Skeletal muscle tissue (tissue), 4 donors: Measurements from ENCODE around the gene ASCC3. TPM values are rescaled to one million over a fixed set of nuclear protein-coding genes. Genes with fewer than 3 reads are reported as not detected.
A peak's percentile ranks its signal among the peaks of the same experiment; 100 is the strongest.

Source experiments
- H3K27ac ChIP-seq: one replicate; pipeline ENCODE4 v1.7.0; 2013; ENCODE audit warnings: mild to moderate bottlenecking, low read depth, low read length, inconsistent platforms
- H3K27me3 ChIP-seq, 3 donors: one replicate each; pipeline ENCODE4 v1.7.0; 2013; ENCODE audit warnings: low read length in 3 of 3; ENCODE audit not compliant: control insufficient read depth in 3 of 3, insufficient read depth in 3 of 3
- H3K36me3 ChIP-seq, 3 donors: one replicate each; pipeline ENCODE4 v1.7.0; 2013; ENCODE audit warnings: low read length in 3 of 3; ENCODE audit not compliant: control insufficient read depth in 3 of 3, insufficient read depth in 3 of 3
- H3K4me1 ChIP-seq, 3 donors: one replicate each; pipeline ENCODE4 v1.7.0; 2013; ENCODE audit warnings: low read length in 3 of 3, mild to moderate bottlenecking in 3 of 3; ENCODE audit not compliant: control insufficient read depth in 3 of 3, insufficient read depth in 3 of 3
- H3K4me3 ChIP-seq, 3 donors: one replicate each; pipeline ENCODE4 v1.7.0; 2013; ENCODE audit warnings: low read length in 3 of 3
- H3K9ac ChIP-seq, 3 donors: one replicate each; pipeline ENCODE4 v1.7.0; 2013; ENCODE audit warnings: low read length in 3 of 3, mild to moderate bottlenecking in 3 of 3, moderate library complexity in 2 of 3, low read depth in 1 of 3
- H3K9me3 ChIP-seq, 3 donors: one replicate each; pipeline ENCODE4 v1.7.0; 2013; ENCODE audit warnings: low read length in 3 of 3; ENCODE audit not compliant: control insufficient read depth in 3 of 3
- total RNA-seq: library from RNA; depleted of rRNA; stranded (reverse); fragments of >200 nt; gene quantifications from one replicate; pipeline ENCODE4 v1.2.3, GENCODE V29; 2014
- donor health status: Osteomylitis.

The ASCC3 gene
- 21.4 TPM for total RNA-seq

DNA sequence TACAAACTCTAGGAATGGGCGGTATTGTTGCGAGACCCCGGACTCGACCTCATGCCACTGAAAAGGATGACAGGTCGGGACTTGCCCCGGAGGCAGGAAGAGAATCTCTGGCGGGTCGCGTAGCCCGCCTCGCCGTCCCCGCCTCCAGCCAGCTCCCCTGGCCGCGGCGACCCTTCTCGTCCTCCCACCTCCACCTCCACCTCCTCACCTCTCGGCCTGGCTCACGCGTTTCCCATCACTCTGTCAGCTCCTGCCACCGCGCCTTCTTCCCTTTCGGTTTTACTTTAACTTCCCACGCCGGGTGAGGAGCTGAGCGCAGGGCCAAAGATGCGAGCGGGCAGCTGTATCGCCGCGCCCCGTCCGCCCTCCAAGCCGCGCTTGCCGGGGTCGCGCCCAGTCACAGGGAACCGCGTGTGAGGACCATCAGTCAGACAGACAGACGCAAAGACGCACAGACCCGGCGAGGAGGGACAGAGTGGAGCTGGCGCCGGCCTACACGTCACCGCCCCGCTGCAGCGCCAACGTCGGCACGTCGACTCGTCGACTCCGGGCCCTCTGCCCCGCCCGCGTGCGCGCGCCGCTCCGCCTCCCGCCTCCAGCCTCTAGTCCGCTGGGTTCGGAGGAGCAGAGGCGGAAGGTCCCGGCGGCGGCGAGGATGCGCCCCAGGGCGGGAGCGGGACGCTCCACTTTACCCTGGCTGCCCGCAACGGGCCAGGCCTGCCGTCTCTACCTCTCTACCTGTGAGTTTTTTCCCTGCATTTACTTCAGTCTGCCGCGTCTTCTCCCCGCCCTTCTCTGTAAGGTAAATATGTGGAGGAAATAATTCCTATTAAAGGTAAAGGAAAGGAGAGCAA, at the start of gene ASCC3:
Gene ASCC3, minus strand, starts transcription at position 477 of the 854 bp plus-strand sequence. CDS start 13,332 bp downstream, outside the sequence.
- H3K4me3 ChIP-seq, result peak within 1 kb of the TSS; percentile 88 to 99 (median 91)
- H3K9ac ChIP-seq, result peak within 1 kb of the TSS; percentile 83 to 86 (median 85)
- no peaks in the 10 kb centered on the region for H3K9me3 ChIP-seq
- peak within 1 kb of the TSS; percentile 88 for H3K27ac ChIP-seq
- H3K27me3 ChIP-seq, result no peaks in the 10 kb centered on the region
- H3K36me3 ChIP-seq, result no peaks in the 10 kb centered on the region
- peaks cover 0 to 18% (median 14%) of the 10 kb centered on the region in 3 donors for H3K4me1 ChIP-seq

DNA sequence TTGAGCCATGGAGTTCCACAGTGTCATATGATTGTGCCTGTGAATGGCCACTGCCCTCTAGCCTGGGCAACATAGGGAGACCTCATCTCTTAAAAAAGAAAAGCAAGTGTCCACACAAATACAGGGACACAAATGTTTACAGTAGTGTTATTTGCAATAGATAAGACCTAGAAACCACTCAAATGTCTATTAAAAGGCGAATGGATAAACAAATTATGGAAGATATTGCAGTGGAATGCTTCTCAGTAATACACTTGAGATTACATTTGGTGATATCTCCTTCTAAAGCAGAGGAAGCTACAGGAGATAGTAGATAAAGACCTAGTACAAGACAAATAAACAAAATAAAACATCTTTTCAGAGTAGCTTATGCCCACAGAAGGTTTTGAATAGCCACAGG, 44.6 kb upstream of the ASCC3 start:
- Histone ChIP-seq H3K9me3 (no peaks in the 10 kb centered on the region), H3K9ac (no peak overlapping the region), H3K4me3 (no peak overlapping the region), H3K27ac (no peak overlapping the region), H3K36me3 (no peaks in the 10 kb centered on the region), H3K4me1 (no peaks in the 10 kb centered on the region), H3K27me3 (no peaks in the 10 kb centered on the region)

- Histone ChIP-seq H3K36me3 (no peaks in the 10 kb centered on the region), H3K4me3 (no peak overlapping the region), H3K27me3 (no peaks in the 10 kb centered on the region), H3K9ac (no peak overlapping the region), H3K27ac (no peak overlapping the region), H3K4me1 (no peaks in the 10 kb centered on the region), H3K9me3 (no peaks in the 10 kb centered on the region)
These were observed 43.6 kb upstream of the ASCC3 start for GRCh38 chr6:100924534-100925227.

GRCh38 chr6:100923481-100924165, 42.5 kb upstream of the ASCC3 start:
- H3K27me3 ChIP-seq, result no peaks in the 10 kb centered on the region
- no peak overlapping the region for H3K9ac ChIP-seq
- H3K27ac ChIP-seq, result no peak overlapping the region
- no peaks in the 10 kb centered on the region for H3K9me3 ChIP-seq
- H3K36me3 ChIP-seq, result no peaks in the 10 kb centered on the region
- H3K4me3 ChIP-seq, result no peak overlapping the region
- H3K4me1 ChIP-seq, result no peaks in the 10 kb centered on the region

DNA sequence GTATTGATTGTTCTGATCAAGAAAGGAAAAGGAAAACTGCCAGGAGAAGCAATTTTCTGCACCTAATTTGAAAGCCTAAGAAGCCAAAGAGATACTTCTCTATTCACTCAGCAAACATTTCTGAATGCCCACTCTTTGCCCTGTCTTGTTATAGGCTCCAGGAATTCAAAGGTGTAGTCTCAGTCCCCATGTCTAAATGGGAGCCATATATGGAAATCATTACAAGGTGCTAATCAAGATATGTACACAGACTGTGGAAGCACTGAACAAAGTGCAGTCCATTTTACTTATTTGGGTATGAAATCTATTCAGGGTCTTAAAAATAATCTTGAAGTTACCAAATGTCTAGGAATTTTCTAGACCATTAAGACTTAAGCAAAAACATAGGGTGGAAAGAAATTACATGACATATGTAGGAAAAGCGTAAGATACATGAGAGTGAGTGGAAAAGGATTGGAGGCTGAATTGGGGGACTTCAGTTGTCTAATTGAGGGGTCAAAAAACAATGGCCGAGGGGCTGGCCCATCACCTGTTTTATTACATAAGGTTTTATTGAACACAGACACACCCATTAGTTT, 39.0 kb upstream of the ASCC3 start:
- H3K4me3 ChIP-seq, result no peak overlapping the region
- no peaks in the 10 kb centered on the region for H3K9me3 ChIP-seq
- H3K27me3 ChIP-seq, result no peaks in the 10 kb centered on the region
- no peaks in the 10 kb centered on the region for H3K36me3 ChIP-seq
- H3K27ac ChIP-seq, result no peak overlapping the region
- no peaks in the 10 kb centered on the region for H3K4me1 ChIP-seq
- H3K9ac ChIP-seq, result no peak overlapping the region

GRCh38 chr6:100918152-100918551, 37.0 kb upstream of the ASCC3 start:
- H3K9ac ChIP-seq, result no peak overlapping the region
- H3K9me3 ChIP-seq, result no peaks in the 10 kb centered on the region
- H3K4me1 ChIP-seq, result no peaks in the 10 kb centered on the region
- H3K36me3 ChIP-seq, result no peaks in the 10 kb centered on the region
- no peaks in the 10 kb centered on the region for H3K27me3 ChIP-seq
- H3K27ac ChIP-seq, result no peak overlapping the region
- no peak overlapping the region for H3K4me3 ChIP-seq

DNA sequence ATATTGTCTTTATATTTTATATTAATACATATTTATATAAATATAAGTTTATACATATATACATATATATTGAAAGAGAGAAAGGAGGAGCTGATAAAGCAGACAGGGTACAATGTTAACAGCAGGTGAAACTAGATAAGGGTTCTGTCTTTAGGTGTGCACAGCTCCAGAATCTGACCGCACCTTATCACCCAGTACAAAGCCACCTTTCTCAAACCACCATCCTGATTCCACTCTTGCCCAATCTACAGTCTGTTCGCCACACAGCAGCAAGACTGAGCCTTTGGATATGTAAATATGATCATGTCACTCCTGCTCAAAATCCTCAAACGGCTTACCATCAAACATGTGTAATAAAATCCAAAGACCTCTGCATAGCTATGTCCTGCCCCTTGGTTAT, 34.7 kb upstream of the ASCC3 start:
- Histone ChIP-seq H3K36me3 (no peaks in the 10 kb centered on the region), H3K9me3 (no peaks in the 10 kb centered on the region)

DNA sequence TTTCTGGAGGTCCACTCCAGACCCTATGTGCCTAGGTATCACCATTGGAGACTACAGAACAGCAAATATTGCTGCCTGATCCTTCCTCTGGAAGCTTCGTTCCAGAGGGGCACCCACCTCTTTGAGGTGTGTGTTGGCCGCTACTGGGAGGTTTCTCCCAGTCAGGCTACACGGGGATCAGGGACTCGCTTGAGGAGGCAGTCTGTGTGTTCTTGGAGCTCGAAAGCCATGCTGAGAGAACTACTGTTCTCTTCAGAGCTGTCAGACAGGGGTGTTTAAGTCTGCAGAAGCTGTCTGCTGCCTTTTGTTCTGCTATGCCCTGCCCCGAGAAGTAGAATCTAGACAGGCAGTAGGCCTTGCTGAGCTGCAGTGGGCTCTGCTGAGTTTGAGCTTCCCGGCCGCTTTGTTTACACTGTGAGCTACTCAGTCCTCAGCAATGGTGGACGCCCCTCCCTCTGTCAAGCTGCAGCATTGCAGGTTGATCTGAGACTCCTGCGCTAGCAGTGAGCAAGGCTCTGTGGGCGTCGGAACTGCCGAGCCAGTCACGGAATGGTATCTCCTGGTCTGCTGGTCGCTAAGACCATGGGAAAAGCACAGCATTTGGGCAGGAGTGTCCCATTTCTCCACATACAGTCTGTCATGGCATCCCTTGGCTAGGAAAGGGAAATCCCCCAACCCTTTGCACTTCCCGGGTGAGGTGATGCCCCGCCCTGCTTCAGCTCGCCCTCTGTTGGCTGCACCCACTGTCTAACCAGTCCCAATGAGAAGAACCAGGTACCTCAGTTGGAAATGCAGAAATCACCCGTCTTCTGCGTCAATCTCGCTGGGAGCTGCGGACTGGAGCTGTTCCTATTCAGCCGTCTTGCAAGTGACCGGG, 32.5 kb upstream of the ASCC3 start:
- H3K27me3 ChIP-seq, result no peaks in the 10 kb centered on the region
- H3K36me3 ChIP-seq, result no peaks in the 10 kb centered on the region
- H3K4me3 ChIP-seq, result no peak overlapping the region

More for the DNA sequence above, 34.7 kb upstream of the ASCC3 start:
- Histone ChIP-seq H3K27me3 (no peaks in the 10 kb centered on the region), H3K27ac (no peak overlapping the region), H3K4me3 (no peak overlapping the region), H3K9ac (no peak overlapping the region), H3K4me1 (no peaks in the 10 kb centered on the region)

GRCh38 chr6:100906325-100906724, 25.2 kb upstream of the ASCC3 start:
- Histone ChIP-seq H3K9me3 (no peaks in the 10 kb centered on the region), H3K4me1 (no peaks in the 10 kb centered on the region), H3K27ac (no peak overlapping the region), H3K27me3 (no peaks in the 10 kb centered on the region), H3K36me3 (no peaks in the 10 kb centered on the region), H3K9ac (no peak overlapping the region), H3K4me3 (no peak overlapping the region)

More for the DNA sequence above, 32.5 kb upstream of the ASCC3 start:
- Histone ChIP-seq H3K9me3 (no peaks in the 10 kb centered on the region), H3K27ac (no peak overlapping the region), H3K4me1 (no peaks in the 10 kb centered on the region), H3K9ac (no peak overlapping the region)
